Lower lobe of right lung (tissue), 2 donors: ENCODE results near the gene UPB1. TPM values are rescaled to one million over a fixed set of nuclear protein-coding genes. Genes with fewer than 3 reads are reported as not detected.
"Not testable (repeated sequence)": the region's sequence is repeated elsewhere in the genome, so short reads cannot be mapped to it uniquely, and the experiment has no call there.

Experiments used
- ATAC-seq, 2 donors: fragments of 200-7000 bp; cut with Tn5 transposase; one replicate each; pipeline ENCODE4 v1.9.1; 2020 to 2022; ENCODE audit warnings: mild to moderate bottlenecking in 2 of 2, moderate library complexity in 2 of 2
- DNase-seq: peaks from one replicate; pipeline ENCODE4 v3.0.0-alpha.2; 2020
- H3K27ac ChIP-seq: fragments of 200-600 bp; one replicate; pipeline ENCODE4 v1.8.0; 2022
- H3K27me3 ChIP-seq: fragments of 200-600 bp; one replicate; pipeline ENCODE4 v1.8.0; 2022; ENCODE audit warnings: low read depth
- H3K36me3 ChIP-seq: fragments of 200-600 bp; one replicate; pipeline ENCODE4 v1.8.0; 2022; ENCODE audit warnings: mild to moderate bottlenecking
- H3K4me1 ChIP-seq: fragments of 200-600 bp; one replicate; pipeline ENCODE4 v1.8.0; 2022
- H3K4me3 ChIP-seq: fragments of 200-600 bp; one replicate; pipeline ENCODE4 v1.8.0; 2022; ENCODE audit warnings: mild to moderate bottlenecking
- H3K9me3 ChIP-seq: fragments of 200-600 bp; one replicate; pipeline ENCODE4 v1.8.0; 2022
- intact Hi-C: fragments of 100-400 bp; cut with DNase I; formaldehyde crosslinking; loops from one replicate; pipeline ENCODE4 v1.11.0; 2022
- total RNA-seq: library from RNA; stranded (reverse); fragmentation: NEBNext Ultra II Directional; extraction: Animal tissue kit (Norgen Biotek cat#: 25700); gene quantifications from one replicate; pipeline ENCODE4 v1.2.1, GENCODE V29; 2021
- TF ChIP-seq, protein P1 (sequence below): fragments of 200-600 bp; IDR thresholded peaks from one replicate; pipeline ENCODE4 v1.8.0; 2022; ENCODE audit warnings: antibody characterized with exemption, mild to moderate bottlenecking
- donor health status: DM: no; HTN: yes; CAD: no; lungs with severe emphysema.

The UPB1 gene
- total RNA-seq, 1 donor from 2014 or later = 1.2 TPM

DNA sequence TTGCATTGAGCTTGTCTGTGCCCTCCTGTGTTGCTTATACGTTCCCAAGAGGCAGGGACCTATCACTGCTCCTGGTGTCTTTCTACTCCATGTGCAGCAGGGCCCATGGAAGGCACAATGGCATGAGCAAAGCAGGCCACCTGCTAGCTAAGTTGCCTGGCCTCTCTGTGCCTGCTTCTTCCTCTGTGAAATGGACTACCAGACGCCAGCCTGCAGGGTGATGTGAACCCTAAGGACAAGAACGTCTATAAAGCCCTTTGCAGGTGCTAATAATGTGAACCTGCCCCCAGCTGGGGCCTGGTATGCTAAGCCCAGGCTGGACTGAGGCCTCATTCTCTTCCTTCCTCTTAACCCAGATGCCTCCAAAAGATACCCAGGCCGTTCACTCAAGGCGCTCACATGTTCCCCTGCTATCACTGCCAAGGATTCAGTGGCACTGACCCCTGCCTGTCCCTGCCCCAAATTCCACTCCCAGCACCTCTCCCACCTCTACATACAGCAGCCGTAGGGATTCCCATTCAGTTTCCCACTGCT lies 55.8 kb downstream of the UPB1 start:
- no peak for ATAC-seq
- H3K9me3 ChIP-seq = no peaks in the 10 kb centered on the region
- peaks cover 51% of the 10 kb centered on the region for H3K4me1 ChIP-seq
- peaks cover 50% of the 10 kb centered on the region for H3K36me3 ChIP-seq
- intact Hi-C loops = no loop called here
- H3K27ac ChIP-seq = no peak overlapping the region
- H3K27me3 ChIP-seq = no peaks in the 10 kb centered on the region
- no peak for DNase-seq
- TF ChIP-seq, protein P1, sequence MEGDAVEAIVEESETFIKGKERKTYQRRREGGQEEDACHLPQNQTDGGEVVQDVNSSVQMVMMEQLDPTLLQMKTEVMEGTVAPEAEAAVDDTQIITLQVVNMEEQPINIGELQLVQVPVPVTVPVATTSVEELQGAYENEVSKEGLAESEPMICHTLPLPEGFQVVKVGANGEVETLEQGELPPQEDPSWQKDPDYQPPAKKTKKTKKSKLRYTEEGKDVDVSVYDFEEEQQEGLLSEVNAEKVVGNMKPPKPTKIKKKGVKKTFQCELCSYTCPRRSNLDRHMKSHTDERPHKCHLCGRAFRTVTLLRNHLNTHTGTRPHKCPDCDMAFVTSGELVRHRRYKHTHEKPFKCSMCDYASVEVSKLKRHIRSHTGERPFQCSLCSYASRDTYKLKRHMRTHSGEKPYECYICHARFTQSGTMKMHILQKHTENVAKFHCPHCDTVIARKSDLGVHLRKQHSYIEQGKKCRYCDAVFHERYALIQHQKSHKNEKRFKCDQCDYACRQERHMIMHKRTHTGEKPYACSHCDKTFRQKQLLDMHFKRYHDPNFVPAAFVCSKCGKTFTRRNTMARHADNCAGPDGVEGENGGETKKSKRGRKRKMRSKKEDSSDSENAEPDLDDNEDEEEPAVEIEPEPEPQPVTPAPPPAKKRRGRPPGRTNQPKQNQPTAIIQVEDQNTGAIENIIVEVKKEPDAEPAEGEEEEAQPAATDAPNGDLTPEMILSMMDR = no peak
- no peak overlapping the region for H3K4me3 ChIP-seq

DNA sequence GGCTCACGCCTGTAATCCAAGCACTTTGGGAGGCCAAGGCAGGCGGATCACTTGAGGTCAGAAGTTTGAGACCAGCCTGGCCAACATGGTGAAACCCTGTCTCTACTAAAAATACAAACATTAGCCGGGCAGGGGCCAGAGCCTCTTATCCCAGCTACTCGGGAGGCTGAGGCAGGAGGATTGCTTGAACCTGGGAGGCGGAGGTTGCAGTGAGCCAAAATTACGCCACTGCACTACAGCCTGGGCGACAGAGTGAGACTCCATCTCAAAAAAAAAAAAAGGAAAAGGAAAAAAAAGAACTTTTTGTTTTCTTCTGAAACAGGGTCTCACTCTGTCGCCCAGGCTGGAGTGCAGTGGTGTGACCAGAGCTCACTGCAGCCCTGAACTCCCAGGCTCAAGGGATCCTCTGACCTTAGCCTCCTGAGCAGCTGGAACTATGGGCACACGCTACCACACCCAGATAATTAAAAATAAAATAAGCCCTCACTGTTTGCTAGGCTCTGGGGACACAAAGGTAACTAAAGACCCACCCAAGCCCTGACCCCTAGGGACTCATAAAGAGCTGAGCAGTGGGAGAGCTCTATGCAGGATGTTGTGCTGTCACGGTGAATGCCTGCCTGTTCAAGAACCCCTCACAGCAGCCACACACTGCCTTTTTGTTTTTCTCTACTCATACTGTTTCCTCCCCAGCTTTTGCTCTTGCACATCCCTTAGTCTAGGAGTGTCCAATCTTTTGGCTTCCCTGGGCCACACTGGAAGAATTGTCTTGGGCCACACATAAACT lies 57.6 kb downstream of the UPB1 start:
- DNase-seq, ATAC-seq, H3K9me3 ChIP-seq, intact Hi-C loops, H3K27ac ChIP-seq, H3K27me3 ChIP-seq: not testable (repeated sequence)
- H3K36me3 ChIP-seq = peaks cover 37% of the 10 kb centered on the region
- H3K4me3 ChIP-seq = peak overlapping the region; percentile 76
- H3K4me1 ChIP-seq = peaks cover 65% of the 10 kb centered on the region

DNA sequence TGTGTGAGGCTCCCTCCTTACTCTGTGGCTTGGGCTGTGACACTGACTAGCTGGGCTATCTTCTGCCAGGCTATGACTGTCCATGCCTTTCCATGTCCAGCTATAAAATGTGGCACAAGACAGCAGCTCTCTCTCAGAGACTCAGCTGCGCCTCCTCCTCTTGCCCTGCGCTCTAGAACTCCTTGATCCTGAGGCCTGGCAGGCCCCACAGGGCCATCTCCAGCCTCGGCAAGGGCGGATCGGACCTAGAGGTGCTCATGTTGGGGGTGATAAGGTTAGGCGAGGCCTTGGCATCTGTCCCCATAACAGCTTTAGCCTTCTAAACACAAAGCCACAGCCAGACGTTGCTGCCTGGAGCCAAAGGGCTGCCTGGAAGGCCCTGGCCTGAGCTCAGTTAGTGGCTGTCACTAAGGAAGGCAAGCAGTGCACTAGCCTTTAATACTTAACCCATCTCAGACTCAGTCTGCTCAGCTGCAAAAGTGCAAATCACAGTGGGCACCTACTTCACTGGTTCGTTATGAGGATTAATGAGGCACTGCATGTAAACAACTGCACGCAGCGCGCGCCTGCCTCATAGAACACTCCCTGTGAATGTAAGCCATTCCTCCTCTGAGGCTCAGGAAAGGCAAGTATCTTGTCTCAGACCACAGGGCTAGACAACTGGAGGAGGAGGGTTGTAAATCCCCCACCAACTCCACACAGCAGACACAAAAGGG lies 58.6 kb downstream of the UPB1 start:
- TF ChIP-seq, protein P1 = no peak
- ATAC-seq (no peak), DNase-seq (no peak)
- Histone ChIP-seq H3K27me3 (no peaks in the 10 kb centered on the region), H3K9me3 (no peaks in the 10 kb centered on the region), H3K27ac (peak overlapping the region; percentile 94), H3K4me3 (peak overlapping the region; percentile 76), H3K36me3 (peaks cover 37% of the 10 kb centered on the region), H3K4me1 (peaks cover 66% of the 10 kb centered on the region)
- intact Hi-C loops = no loop called here

DNA sequence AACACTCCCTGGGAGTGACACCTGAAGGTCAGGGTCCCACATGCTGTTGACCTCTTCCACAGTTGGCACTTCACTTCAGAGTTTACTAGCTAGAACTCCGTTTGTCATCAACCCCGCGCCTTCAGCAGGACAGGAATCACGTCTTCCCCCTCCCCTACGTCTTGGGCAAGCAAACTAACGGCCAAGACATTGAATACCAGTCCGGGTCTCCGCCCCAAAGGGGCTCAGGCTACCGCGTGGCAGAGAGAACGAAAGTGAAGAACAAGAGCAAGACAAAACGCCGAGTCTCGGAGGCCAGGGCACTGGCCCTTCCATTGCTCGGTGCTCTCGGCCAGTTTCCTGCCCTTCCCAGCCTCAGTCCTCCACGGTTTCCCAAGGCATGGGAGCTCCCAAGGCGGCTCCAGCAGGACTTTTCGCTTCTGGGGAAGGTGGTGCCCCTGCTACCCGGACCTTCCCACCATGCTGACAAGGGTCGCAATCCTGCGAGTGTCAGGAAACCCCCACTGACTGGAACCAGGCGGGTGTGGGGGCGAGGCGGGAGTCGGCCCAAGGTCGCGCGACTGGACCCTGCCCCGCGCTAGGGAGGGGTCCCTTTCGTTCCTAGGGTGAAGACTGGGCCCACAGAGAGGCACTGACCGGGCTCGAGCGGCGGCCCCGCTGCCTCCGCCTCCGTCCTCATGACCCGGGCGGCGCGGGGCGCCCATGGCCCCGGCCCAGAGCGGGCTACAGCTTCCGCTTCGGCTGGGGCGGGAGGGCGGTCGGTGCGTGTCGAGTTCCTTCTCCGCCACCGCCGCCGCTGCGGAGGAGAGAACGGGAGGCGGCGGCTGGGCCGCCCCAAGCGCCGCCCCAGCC lies 59.4 kb downstream of the UPB1 start, which contains the start of gene GUCD1:
Gene GUCD1, minus strand, starts transcription at position 826 of the 852 bp plus-strand sequence. Its CDS starts 147 bp downstream, at position 679.
- Histone ChIP-seq H3K4me1 (peaks cover 61% of the 10 kb centered on the region), H3K27ac (peak within 1 kb of the TSS; percentile 94), H3K36me3 (peaks cover 37% of the 10 kb centered on the region), H3K9me3 (no peaks in the 10 kb centered on the region), H3K4me3 (peak within 1 kb of the TSS; percentile 76), H3K27me3 (no peaks in the 10 kb centered on the region)
- DNase-seq (peak; percentile 54), ATAC-seq (peak; percentile 0 to 2)
- TF ChIP-seq, protein P1 = no peak
- intact Hi-C loops = no loop called here

DNA sequence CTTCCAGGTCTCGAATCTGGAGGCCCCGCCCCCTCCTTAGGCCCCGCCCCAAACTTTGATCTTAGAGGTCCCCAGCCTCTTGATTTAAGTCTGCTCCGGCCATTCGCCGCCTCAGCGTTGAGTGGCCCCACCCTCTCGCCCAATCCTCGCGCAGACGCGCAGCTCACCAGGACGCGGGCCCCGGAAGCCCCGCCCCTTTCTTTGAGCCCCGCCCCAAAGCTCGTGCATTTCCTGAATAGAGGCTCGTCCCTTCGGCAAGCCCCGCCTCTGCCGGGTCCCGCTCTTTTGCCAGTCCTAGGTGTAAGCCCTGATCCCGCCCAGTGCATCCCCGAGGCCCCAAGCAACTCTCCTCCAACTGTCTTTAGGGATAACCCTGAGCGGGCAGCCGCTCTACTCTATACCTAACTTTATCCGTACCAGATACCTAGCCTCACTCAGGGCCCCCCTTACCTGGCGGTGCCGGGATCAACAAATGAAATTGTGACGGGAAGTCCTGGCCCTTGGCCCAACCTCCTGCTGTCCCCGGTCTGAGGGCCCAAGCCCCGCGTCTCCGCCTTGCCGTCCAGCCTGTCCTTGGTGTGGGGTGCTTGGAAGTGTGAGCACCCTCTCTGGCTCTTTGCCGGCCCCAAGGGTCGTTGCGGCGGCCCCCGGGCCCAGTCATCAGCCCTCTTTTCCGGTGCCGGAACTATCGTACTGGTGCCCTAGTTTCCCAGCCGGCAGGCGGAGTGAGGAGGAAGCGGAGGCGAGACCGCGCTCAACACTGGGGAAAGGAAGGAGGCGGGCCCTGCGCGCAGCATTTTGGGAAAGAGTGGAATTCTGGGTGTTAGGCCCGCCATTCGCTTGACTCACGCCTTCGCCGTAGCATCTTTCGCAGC lies 60.3 kb downstream of the UPB1 start, which contains the start of gene SNRPD3:
Gene SNRPD3, plus strand, starts transcription at position 835 of the 875 bp plus-strand sequence. CDS start 1,676 bp downstream, outside the sequence.
- no peaks in the 10 kb centered on the region for H3K27me3 ChIP-seq
- H3K9me3 ChIP-seq = no peaks in the 10 kb centered on the region
- TF ChIP-seq, protein P1 = peak; percentile 23
- peak within 1 kb of the TSS; percentile 76 for H3K4me3 ChIP-seq
- H3K4me1 ChIP-seq = peaks cover 52% of the 10 kb centered on the region
- DNase-seq (peak; percentile 100), ATAC-seq (peak; percentile 96 to 97)
- H3K36me3 ChIP-seq = peaks cover 39% of the 10 kb centered on the region
- peak within 1 kb of the TSS; percentile 94 for H3K27ac ChIP-seq
- intact Hi-C loops = no loop called here
